CD4-positive, alpha-beta T cell treated with Interleukin-10 for 1 hour (primary cell): Measurements from ENCODE around the gene ZEB1.
"Not testable (repeated sequence)": the region's sequence is repeated elsewhere in the genome, so short reads cannot be mapped to it uniquely, and the experiment has no call there.

Source experiments
- DNase-seq: peaks from one replicate; pipeline ENCODE4 v3.0.0-alpha.2; 2020

ZEB1 gene

GRCh38 chr10:31372439-31372838 lies 53.4 kb downstream of the ZEB1 start:
- no peak for DNase-seq

- no peak for DNase-seq
Measured at GRCh38 chr10:31374146-31374696, 55.2 kb downstream of the ZEB1 start.

- DNase-seq = no peak
Measured at GRCh38 chr10:31381171-31381570, 62.2 kb downstream of the ZEB1 start.

- no peak for DNase-seq
Measured at GRCh38 chr10:31381766-31382316, 62.8 kb downstream of the ZEB1 start.

- DNase-seq = no peak
Measured at GRCh38 chr10:31383810-31384588, 65.0 kb downstream of the ZEB1 start.

- DNase-seq = no peak
Measured at GRCh38 chr10:31384589-31384949, 65.6 kb downstream of the ZEB1 start.

GRCh38 chr10:31390804-31391203 lies 71.8 kb downstream of the ZEB1 start:
- DNase-seq = no peak

GRCh38 chr10:31393844-31394243 lies 74.8 kb downstream of the ZEB1 start:
- no peak for DNase-seq

GRCh38 chr10:31395695-31396094 lies 76.7 kb downstream of the ZEB1 start:
- DNase-seq = no peak

- DNase-seq = no peak
Measured at GRCh38 chr10:31396376-31396775, 77.4 kb downstream of the ZEB1 start.

GRCh38 chr10:31397852-31398251 lies 78.8 kb downstream of the ZEB1 start:
- no peak for DNase-seq

- no peak for DNase-seq
Measured at GRCh38 chr10:31399171-31399570, 80.2 kb downstream of the ZEB1 start.

- no peak for DNase-seq
Measured at GRCh38 chr10:31399631-31400030, 80.6 kb downstream of the ZEB1 start.

GRCh38 chr10:31401287-31401686 lies 82.3 kb downstream of the ZEB1 start:
- no peak for DNase-seq

- no peak for DNase-seq
Measured at GRCh38 chr10:31404640-31405039, 85.6 kb downstream of the ZEB1 start.

- DNase-seq = not testable (repeated sequence)
Measured at GRCh38 chr10:31405829-31406228, 86.8 kb downstream of the ZEB1 start.

- not testable (repeated sequence) for DNase-seq
Measured at GRCh38 chr10:31412397-31412796, 93.4 kb downstream of the ZEB1 start.

- no peak for DNase-seq
Measured at GRCh38 chr10:31413325-31413724, 94.3 kb downstream of the ZEB1 start.

- DNase-seq = no peak
Measured at GRCh38 chr10:31418481-31418880, 99.5 kb downstream of the ZEB1 start.

- no peak for DNase-seq
Measured at GRCh38 chr10:31419394-31420063, 100.5 kb downstream of the ZEB1 start.

- DNase-seq = no peak
Measured at GRCh38 chr10:31421322-31421721, 102.3 kb downstream of the ZEB1 start.

- DNase-seq = no peak
Measured at GRCh38 chr10:31422634-31423033, 103.6 kb downstream of the ZEB1 start.

- DNase-seq = no peak
Measured at GRCh38 chr10:31424473-31424872, 105.5 kb downstream of the ZEB1 start.

GRCh38 chr10:31426401-31426800 lies 107.4 kb downstream of the ZEB1 start:
- DNase-seq = no peak
